ENCODE data around the gene CTRB1.
A peak's percentile ranks its signal among the peaks of the same experiment; 100 is the strongest.

Gene CTRB1

GRCh38 chr16:75193730-75194444 is 24.9 kb upstream of the CTRB1 start:
- TF ChIP-seq CTCF (IDR thresholded peaks at IDR 0.05): no peak
- H3K27ac Mint-ChIP-seq: peak overlapping the region; percentile 77
- H3K27me3 Mint-ChIP-seq (ENCODE audit: low read depth, poor library complexity): peaks cover 20% of the 10 kb centered on the region
- H3K4me3 Mint-ChIP-seq: no peak overlapping the region
- H3K9me3 Mint-ChIP-seq: peaks cover 7% of the 10 kb centered on the region
- DNase-seq: no peak
- H3K36me3 Mint-ChIP-seq (ENCODE audit: low read depth): no peaks in the 10 kb centered on the region
- H3K4me1 Mint-ChIP-seq: peaks cover 16% of the 10 kb centered on the region

GRCh38 chr16:75195811-75196790 is 22.7 kb upstream of the CTRB1 start:
- Mint-ChIP-seq H3K27ac (no peak overlapping the region), H3K9me3 (no peaks in the 10 kb centered on the region), H3K27me3 (ENCODE audit: low read depth, poor library complexity) (peaks cover 18% of the 10 kb centered on the region), H3K4me1 (peaks cover 16% of the 10 kb centered on the region), H3K4me3 (no peak overlapping the region), H3K36me3 (ENCODE audit: low read depth) (no peaks in the 10 kb centered on the region)
- no peak for TF ChIP-seq CTCF (IDR thresholded peaks at IDR 0.05)
- DNase-seq: no peak

GRCh38 chr16:75196836-75197235 is 22.0 kb upstream of the CTRB1 start:
- TF ChIP-seq CTCF (IDR thresholded peaks at IDR 0.05): no peak
- Mint-ChIP-seq H3K9me3 (no peaks in the 10 kb centered on the region), H3K36me3 (ENCODE audit: low read depth) (no peaks in the 10 kb centered on the region), H3K27ac (no peak overlapping the region), H3K4me1 (peaks cover 16% of the 10 kb centered on the region), H3K27me3 (ENCODE audit: low read depth, poor library complexity) (peaks cover 21% of the 10 kb centered on the region), H3K4me3 (no peak overlapping the region)
- DNase-seq: no peak

GRCh38 chr16:75197522-75198134 is 21.2 kb upstream of the CTRB1 start:
- Mint-ChIP-seq H3K9me3 (no peaks in the 10 kb centered on the region), H3K27me3 (ENCODE audit: low read depth, poor library complexity) (peaks cover 19% of the 10 kb centered on the region), H3K27ac (no peak overlapping the region), H3K4me1 (peaks cover 12% of the 10 kb centered on the region), H3K36me3 (ENCODE audit: low read depth) (no peaks in the 10 kb centered on the region), H3K4me3 (no peak overlapping the region)
- TF ChIP-seq CTCF (IDR thresholded peaks at IDR 0.05): no peak
- no peak for DNase-seq

- no peak for TF ChIP-seq CTCF (IDR thresholded peaks at IDR 0.05)
- H3K27ac Mint-ChIP-seq: no peak overlapping the region
- peaks cover 16% of the 10 kb centered on the region for H3K27me3 Mint-ChIP-seq (ENCODE audit: low read depth, poor library complexity)
- DNase-seq: no peak
- no peaks in the 10 kb centered on the region for H3K9me3 Mint-ChIP-seq
- no peaks in the 10 kb centered on the region for H3K36me3 Mint-ChIP-seq (ENCODE audit: low read depth)
- H3K4me3 Mint-ChIP-seq: no peak overlapping the region
- peaks cover 15% of the 10 kb centered on the region for H3K4me1 Mint-ChIP-seq
These were observed 20.6 kb upstream of the CTRB1 start for GRCh38 chr16:75198135-75198600.
